Tibial nerve (tissue), 4 donors: ENCODE measurements around the gene IQGAP2.

Experiments
- CTCF ChIP-seq, 5 experiments: fragments of 200-600 bp in 3 of 5; fragments of 450-650 bp in 2 of 5; sonication (generic) in 3 of 5; IDR thresholded peaks; one replicate each; pipeline ENCODE4 v1.5.1; 2016 to 2019; ENCODE audit warnings: antibody characterized with exemption in 5 of 5, mild to moderate bottlenecking in 3 of 5, moderate library complexity in 2 of 5
- EP300 ChIP-seq, 2 donors: sonication (generic); formaldehyde crosslinking; IDR thresholded peaks; one replicate each; pipeline ENCODE4 v1.6.1; 2017; ENCODE audit warnings: antibody characterized with exemption in 2 of 2, mild to moderate bottlenecking in 1 of 2
- POLR2A ChIP-seq, 2 donors: fragments of 450-650 bp; IDR thresholded peaks; one replicate each; pipeline ENCODE4 v1.6.1; 2017; ENCODE audit warnings: antibody characterized with exemption in 2 of 2, mild to moderate bottlenecking in 2 of 2, moderate library complexity in 2 of 2

- TF ChIP-seq EP300 (IDR thresholded peaks at IDR 0.05) (no peak), CTCF (IDR thresholded peaks at IDR 0.05) (no peak), POLR2A (IDR thresholded peaks at IDR 0.05) (no peak)
Observed at GRCh38 chr5:76598531-76598930, 195.4 kb downstream of the IQGAP2 start.
